Osteocyte (in vitro differentiated cells): ENCODE data around the gene GGPS1. TPM values are rescaled to one million over a fixed set of nuclear protein-coding genes. Genes with fewer than 3 reads are reported as not detected.

ENCODE experiments used
- DNase-seq: peaks from one replicate; pipeline ENCODE4 v3.0.0; 2021; ENCODE audit warnings: mixed read lengths; ENCODE audit not compliant: unreplicated experiment; ENCODE audit errors: extremely low spot score
- H3K27ac Mint-ChIP-seq: one replicate; pipeline ENCODE4 v1.8.0; 2021; ENCODE audit warnings: mild to moderate bottlenecking, mixed read lengths; ENCODE audit not compliant: unreplicated experiment
- H3K27me3 Mint-ChIP-seq: one replicate; pipeline ENCODE4 v1.8.0; 2021; ENCODE audit warnings: mixed read lengths; ENCODE audit not compliant: unreplicated experiment
- H3K36me3 Mint-ChIP-seq: one replicate; pipeline ENCODE4 v1.8.0; 2021; ENCODE audit warnings: mixed read lengths; ENCODE audit not compliant: unreplicated experiment
- H3K4me1 Mint-ChIP-seq: one replicate; pipeline ENCODE4 v1.8.0; 2021; ENCODE audit warnings: mixed read lengths; ENCODE audit not compliant: unreplicated experiment
- H3K4me3 Mint-ChIP-seq: one replicate; pipeline ENCODE4 v1.8.0; 2021; ENCODE audit warnings: mild to moderate bottlenecking, moderate library complexity, mixed read lengths; ENCODE audit not compliant: unreplicated experiment
- H3K9me3 Mint-ChIP-seq: one replicate; pipeline ENCODE4 v1.8.0; 2021; ENCODE audit warnings: mixed read lengths; ENCODE audit not compliant: unreplicated experiment
- total RNA-seq: library from RNA; stranded (reverse); gene quantifications from 2 replicates; pipeline ENCODE4 v1.2.1, GENCODE V29; 2021
- TF ChIP-seq, protein P1 (sequence below): fragments of 200-600 bp; sonication (generic); IDR thresholded peaks from 2 replicates; pipeline ENCODE4 v1.5.0; 2021; ENCODE audit warnings: antibody characterized with exemption, mild to moderate bottlenecking, moderate library complexity

Gene GGPS1
- total RNA-seq, 1 donor from 2014 or later = 37.1 TPM

DNA sequence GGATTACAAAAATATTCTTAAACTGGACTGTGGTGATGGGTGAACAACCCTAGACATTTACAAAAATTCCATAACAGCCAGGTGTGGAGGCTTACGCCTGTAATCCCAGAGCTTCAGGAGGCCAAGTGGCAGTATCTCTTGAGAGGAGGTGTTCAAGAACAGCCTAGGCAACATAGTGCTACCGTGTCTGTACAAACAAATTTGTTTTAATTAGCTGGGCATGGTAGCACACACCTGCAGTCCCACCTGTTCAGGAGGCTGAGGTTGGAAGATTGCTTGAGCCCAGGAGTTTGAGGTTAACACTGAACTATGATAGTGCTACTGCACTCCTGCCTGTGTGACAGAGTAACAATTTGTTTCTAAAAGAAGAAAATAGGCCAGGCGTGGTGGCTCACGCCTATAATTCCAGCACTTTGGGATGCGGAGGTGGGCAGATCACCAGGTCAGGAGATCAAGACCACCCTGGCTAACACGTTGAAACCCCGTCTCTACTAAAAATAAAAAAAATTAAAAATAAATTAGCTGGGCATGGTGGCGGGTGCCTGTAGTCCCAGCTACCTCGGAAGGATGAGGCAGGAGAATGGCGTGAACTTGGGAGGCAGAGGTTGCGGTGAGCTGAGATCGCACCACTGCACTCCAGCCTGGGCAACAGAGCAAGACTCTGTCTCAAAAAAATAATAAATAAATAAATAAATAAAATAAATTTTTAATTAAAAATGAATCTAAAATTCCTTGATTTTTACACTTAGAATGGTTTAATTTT lies 37.4 kb upstream of the GGPS1 start:
- TF ChIP-seq, protein P1, sequence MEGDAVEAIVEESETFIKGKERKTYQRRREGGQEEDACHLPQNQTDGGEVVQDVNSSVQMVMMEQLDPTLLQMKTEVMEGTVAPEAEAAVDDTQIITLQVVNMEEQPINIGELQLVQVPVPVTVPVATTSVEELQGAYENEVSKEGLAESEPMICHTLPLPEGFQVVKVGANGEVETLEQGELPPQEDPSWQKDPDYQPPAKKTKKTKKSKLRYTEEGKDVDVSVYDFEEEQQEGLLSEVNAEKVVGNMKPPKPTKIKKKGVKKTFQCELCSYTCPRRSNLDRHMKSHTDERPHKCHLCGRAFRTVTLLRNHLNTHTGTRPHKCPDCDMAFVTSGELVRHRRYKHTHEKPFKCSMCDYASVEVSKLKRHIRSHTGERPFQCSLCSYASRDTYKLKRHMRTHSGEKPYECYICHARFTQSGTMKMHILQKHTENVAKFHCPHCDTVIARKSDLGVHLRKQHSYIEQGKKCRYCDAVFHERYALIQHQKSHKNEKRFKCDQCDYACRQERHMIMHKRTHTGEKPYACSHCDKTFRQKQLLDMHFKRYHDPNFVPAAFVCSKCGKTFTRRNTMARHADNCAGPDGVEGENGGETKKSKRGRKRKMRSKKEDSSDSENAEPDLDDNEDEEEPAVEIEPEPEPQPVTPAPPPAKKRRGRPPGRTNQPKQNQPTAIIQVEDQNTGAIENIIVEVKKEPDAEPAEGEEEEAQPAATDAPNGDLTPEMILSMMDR = no peak
- H3K4me3 Mint-ChIP-seq = no peak overlapping the region
- no peak overlapping the region for H3K27ac Mint-ChIP-seq
- H3K9me3 Mint-ChIP-seq = no peaks in the 10 kb centered on the region
- no peaks in the 10 kb centered on the region for H3K27me3 Mint-ChIP-seq
- no peaks in the 10 kb centered on the region for H3K36me3 Mint-ChIP-seq
- DNase-seq = no peak
- peaks cover 17% of the 10 kb centered on the region for H3K4me1 Mint-ChIP-seq

- TF ChIP-seq, protein P1 = no peak
- no peak for DNase-seq
- H3K9me3 Mint-ChIP-seq = no peaks in the 10 kb centered on the region
- peaks cover 13% of the 10 kb centered on the region for H3K4me1 Mint-ChIP-seq
- no peaks in the 10 kb centered on the region for H3K36me3 Mint-ChIP-seq
- H3K27ac Mint-ChIP-seq = no peak overlapping the region
- H3K27me3 Mint-ChIP-seq = no peaks in the 10 kb centered on the region
- no peak overlapping the region for H3K4me3 Mint-ChIP-seq
Measured at GRCh38 chr1:235291599-235292091, 36.7 kb upstream of the GGPS1 start.

- Mint-ChIP-seq H3K27me3 (no peaks in the 10 kb centered on the region), H3K4me1 (peaks cover 20% of the 10 kb centered on the region), H3K4me3 (no peak overlapping the region), H3K9me3 (no peaks in the 10 kb centered on the region), H3K27ac (no peak overlapping the region), H3K36me3 (no peaks in the 10 kb centered on the region)
- no peak for DNase-seq
- TF ChIP-seq, protein P1 = no peak
Measured at GRCh38 chr1:235292790-235293189, 35.6 kb upstream of the GGPS1 start.

DNA sequence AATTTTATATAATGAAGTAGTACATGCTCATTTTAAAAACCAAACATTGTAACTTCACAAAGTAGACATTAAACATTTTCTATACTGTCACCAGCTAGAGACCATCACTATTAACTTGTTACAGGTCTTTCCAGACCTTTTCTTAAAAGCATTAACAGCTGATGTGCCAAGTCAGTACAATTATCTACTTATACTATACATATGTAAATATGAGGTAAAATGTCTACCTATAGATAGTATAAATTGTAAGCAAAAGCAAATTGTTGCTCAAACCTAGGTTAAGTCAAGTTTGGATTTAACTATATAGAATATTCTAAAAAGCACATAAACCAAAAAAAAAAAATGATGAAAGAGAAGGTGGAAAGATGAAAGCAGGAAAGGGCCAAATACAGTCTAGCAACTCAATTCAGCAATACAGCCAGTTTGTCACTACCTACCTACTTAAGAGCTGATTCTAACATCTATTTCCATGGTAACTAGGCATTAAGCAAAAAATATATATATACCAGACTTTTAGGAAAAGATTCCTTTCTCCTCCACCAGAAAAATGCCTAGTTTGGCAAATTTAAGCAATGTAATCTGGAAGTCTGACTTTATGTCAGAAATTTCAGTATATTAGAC lies 34.9 kb upstream of the GGPS1 start:
- no peaks in the 10 kb centered on the region for H3K9me3 Mint-ChIP-seq
- H3K36me3 Mint-ChIP-seq = no peaks in the 10 kb centered on the region
- H3K27ac Mint-ChIP-seq = no peak overlapping the region
- H3K4me1 Mint-ChIP-seq = peaks cover 22% of the 10 kb centered on the region
- TF ChIP-seq, protein P1 = no peak
- H3K4me3 Mint-ChIP-seq = no peak overlapping the region
- no peak for DNase-seq
- no peaks in the 10 kb centered on the region for H3K27me3 Mint-ChIP-seq

- Mint-ChIP-seq H3K27me3 (no peaks in the 10 kb centered on the region), H3K4me1 (peaks cover 19% of the 10 kb centered on the region), H3K27ac (peak overlapping the region; percentile 70), H3K9me3 (no peaks in the 10 kb centered on the region), H3K4me3 (no peak overlapping the region), H3K36me3 (no peaks in the 10 kb centered on the region)
- TF ChIP-seq, protein P1 = no peak
- no peak for DNase-seq
Measured at GRCh38 chr1:235295902-235296350, 32.4 kb upstream of the GGPS1 start.
